Neural cell (in vitro differentiated cells): ENCODE measurements around the gene RPL15. TPM values are rescaled to one million over a fixed set of nuclear protein-coding genes. Genes with fewer than 3 reads are reported as not detected.

ENCODE experiments used
- H2AFZ ChIP-seq: fragments of 200-600, 300-800 bp; sonication (generic), shearing (Covaris generic); 2 replicates; pipeline ENCODE4 v1.6.0; 2014; ENCODE audit warnings: low read depth, mild to moderate bottlenecking, antibody characterized with exemption, low read length, moderate library complexity
- H3F3A ChIP-seq: fragments of 200-600 bp; shearing (Covaris generic); 2 replicates; pipeline ENCODE4 v1.6.1; 2016; ENCODE audit warnings: mild to moderate bottlenecking, moderate library complexity, mixed read lengths, antibody characterized with exemption, low read length; ENCODE audit not compliant: insufficient read depth, poor library complexity, severe bottlenecking
- H3K27ac ChIP-seq: fragments of 200-600, 300-800 bp; sonication (generic), shearing (Covaris generic); 2 replicates; pipeline ENCODE4 v1.5.1; 2014; ENCODE audit warnings: mild to moderate bottlenecking, low read length, moderate library complexity
- H3K27me3 ChIP-seq: fragments of 300-800, 200-600 bp; sonication (generic), shearing (Covaris generic); 2 replicates; pipeline ENCODE4 v1.6.0; 2014; ENCODE audit warnings: mild to moderate bottlenecking, low read depth, low read length, moderate library complexity; ENCODE audit not compliant: insufficient read depth
- H3K36me3 ChIP-seq: fragments of 300-800, 200-600 bp; sonication (generic), shearing (Covaris generic); 2 replicates; pipeline ENCODE4 v1.5.1; 2014; ENCODE audit warnings: mild to moderate bottlenecking, antibody characterized with exemption, low read length, moderate library complexity; ENCODE audit not compliant: insufficient read depth
- H3K4me2 ChIP-seq: fragments of 300-800, 200-600 bp; sonication (generic), shearing (Covaris generic); 2 replicates; pipeline ENCODE4 v1.6.0; 2014; ENCODE audit warnings: mild to moderate bottlenecking, low read length
- H3K4me3 ChIP-seq: fragments of 300-800, 200-600 bp; sonication (generic), shearing (Covaris generic); 2 replicates; pipeline ENCODE4 v1.5.1; 2014; ENCODE audit warnings: mild to moderate bottlenecking, low read length, moderate library complexity
- H3K79me2 ChIP-seq: fragments of 200-600 bp; shearing (Covaris generic); replicated peaks from 2 replicates; pipeline ENCODE4 v1.6.0; 2014; ENCODE audit warnings: mild to moderate bottlenecking, low read length, moderate library complexity; ENCODE audit not compliant: insufficient read depth
- H3K9ac ChIP-seq: fragments of 300-800, 200-600 bp; sonication (generic), shearing (Covaris generic); 2 replicates; pipeline ENCODE4 v1.6.1; 2016; ENCODE audit warnings: mild to moderate bottlenecking, low read length, mixed read lengths
- H3K9me2 ChIP-seq: fragments of 200-600 bp; shearing (Covaris generic); 2 replicates; pipeline ENCODE4 v1.6.1; 2016; ENCODE audit warnings: mild to moderate bottlenecking, low read length, mixed read lengths; ENCODE audit not compliant: insufficient read depth
- H3K9me3 ChIP-seq: fragments of 200-600, 300-800 bp; sonication (generic), shearing (Covaris generic); 2 replicates; pipeline ENCODE4 v1.6.1; 2016; ENCODE audit warnings: mild to moderate bottlenecking, mixed run types, low read length, moderate library complexity, mixed read lengths
- H4K20me1 ChIP-seq: fragments of 200-600 bp; shearing (Covaris generic); 2 replicates; pipeline ENCODE4 v1.6.1; 2016; ENCODE audit warnings: mild to moderate bottlenecking, mixed run types; ENCODE audit not compliant: insufficient read depth
- EP300 ChIP-seq: fragments of 450-650 bp; conservative IDR thresholded peaks from 2 replicates; pipeline ENCODE4 v1.6.1; 2014; ENCODE audit warnings: antibody characterized with exemption, mild to moderate bottlenecking, moderate library complexity; ENCODE audit not compliant: poor library complexity, severe bottlenecking
- EZH2 ChIP-seq: fragments of 200-600, 300-800 bp; shearing (Covaris generic), sonication (generic); IDR thresholded peaks from 2 replicates; pipeline ENCODE4 v1.6.1; 2014; ENCODE audit warnings: antibody characterized with exemption, low read length, borderline replicate concordance, mild to moderate bottlenecking; ENCODE audit not compliant: insufficient read depth, poor library complexity, severe bottlenecking
- MXI1 ChIP-seq: fragments of 450-650 bp; conservative IDR thresholded peaks from 2 replicates; pipeline ENCODE4 v1.6.1; 2014; ENCODE audit warnings: antibody characterized with exemption, mild to moderate bottlenecking; ENCODE audit not compliant: poor library complexity, severe bottlenecking
- POLR2AphosphoS5 ChIP-seq: IDR thresholded peaks from 2 replicates; pipeline ENCODE4 v1.6.1; 2012
- RAD21 ChIP-seq: fragments of 450-650 bp; conservative IDR thresholded peaks from 2 replicates; pipeline ENCODE4 v1.6.1; 2014; ENCODE audit warnings: antibody characterized with exemption, mild to moderate bottlenecking, moderate library complexity
- SMC3 ChIP-seq: fragments of 450-650 bp; conservative IDR thresholded peaks from 2 replicates; pipeline ENCODE4 v1.6.1; 2014; ENCODE audit warnings: antibody characterized with exemption, mild to moderate bottlenecking, moderate library complexity; ENCODE audit not compliant: poor library complexity
- TAF1 ChIP-seq: IDR thresholded peaks from 2 replicates; pipeline ENCODE4 v1.6.1; 2012; ENCODE audit warnings: low read depth
- polyA plus RNA-seq: library from polyadenylated mRNA; depleted of rRNA; stranded (reverse); fragments of >200 nt; gene quantifications from 2 replicates; pipeline ENCODE4 v1.2.3, GENCODE V29; 2014
- TF ChIP-seq, protein P1 (sequence below): IDR thresholded peaks from 2 replicates; pipeline ENCODE4 v1.6.1; 2012; ENCODE audit warnings: borderline replicate concordance
- TF ChIP-seq, protein P2 (sequence below): fragments of 450-650 bp; IDR thresholded peaks from 2 replicates; pipeline ENCODE4 v1.5.1; 2014; ENCODE audit warnings: antibody characterized with exemption, mild to moderate bottlenecking, moderate library complexity; ENCODE audit not compliant: poor library complexity, severe bottlenecking

Gene RPL15
- polyA plus RNA-seq, 1 donor from 2014 or later = 3,247 TPM

DNA sequence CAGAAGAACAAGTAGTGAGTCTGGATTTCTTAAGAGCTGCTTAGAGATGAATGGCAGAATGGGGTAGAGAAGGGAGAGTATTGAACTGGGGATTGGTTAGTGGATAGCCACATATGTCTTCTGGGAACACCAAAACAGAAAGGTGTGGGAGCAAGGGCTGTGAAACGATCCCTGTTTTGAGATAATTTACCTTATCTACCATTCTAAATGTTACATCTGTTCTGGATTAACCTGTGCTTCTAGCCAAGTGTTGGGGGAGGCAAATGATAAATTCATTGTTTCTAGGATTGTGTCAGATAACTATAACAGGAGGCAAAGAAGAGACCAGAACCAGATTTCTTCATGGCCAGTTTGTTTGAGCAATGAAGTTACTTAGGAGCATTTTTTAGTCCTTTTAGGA, 36.6 kb downstream of the RPL15 start:
- Histone ChIP-seq H2AFZ (no peak overlapping the region), H3K27ac (no peak overlapping the region), H3K79me2 (peaks cover 43% of the 10 kb centered on the region), H3K4me2 (no peak overlapping the region), H3K9me3 (no peaks in the 10 kb centered on the region), H3K4me3 (no peak overlapping the region), H3K36me3 (no peaks in the 10 kb centered on the region), H3K27me3 (no peaks in the 10 kb centered on the region), H4K20me1 (no peaks in the 10 kb centered on the region), H3K9ac (no peak overlapping the region), H3K9me2 (no peaks in the 10 kb centered on the region), H3F3A (no peaks in the 10 kb centered on the region)
- TF ChIP-seq, protein P1, sequence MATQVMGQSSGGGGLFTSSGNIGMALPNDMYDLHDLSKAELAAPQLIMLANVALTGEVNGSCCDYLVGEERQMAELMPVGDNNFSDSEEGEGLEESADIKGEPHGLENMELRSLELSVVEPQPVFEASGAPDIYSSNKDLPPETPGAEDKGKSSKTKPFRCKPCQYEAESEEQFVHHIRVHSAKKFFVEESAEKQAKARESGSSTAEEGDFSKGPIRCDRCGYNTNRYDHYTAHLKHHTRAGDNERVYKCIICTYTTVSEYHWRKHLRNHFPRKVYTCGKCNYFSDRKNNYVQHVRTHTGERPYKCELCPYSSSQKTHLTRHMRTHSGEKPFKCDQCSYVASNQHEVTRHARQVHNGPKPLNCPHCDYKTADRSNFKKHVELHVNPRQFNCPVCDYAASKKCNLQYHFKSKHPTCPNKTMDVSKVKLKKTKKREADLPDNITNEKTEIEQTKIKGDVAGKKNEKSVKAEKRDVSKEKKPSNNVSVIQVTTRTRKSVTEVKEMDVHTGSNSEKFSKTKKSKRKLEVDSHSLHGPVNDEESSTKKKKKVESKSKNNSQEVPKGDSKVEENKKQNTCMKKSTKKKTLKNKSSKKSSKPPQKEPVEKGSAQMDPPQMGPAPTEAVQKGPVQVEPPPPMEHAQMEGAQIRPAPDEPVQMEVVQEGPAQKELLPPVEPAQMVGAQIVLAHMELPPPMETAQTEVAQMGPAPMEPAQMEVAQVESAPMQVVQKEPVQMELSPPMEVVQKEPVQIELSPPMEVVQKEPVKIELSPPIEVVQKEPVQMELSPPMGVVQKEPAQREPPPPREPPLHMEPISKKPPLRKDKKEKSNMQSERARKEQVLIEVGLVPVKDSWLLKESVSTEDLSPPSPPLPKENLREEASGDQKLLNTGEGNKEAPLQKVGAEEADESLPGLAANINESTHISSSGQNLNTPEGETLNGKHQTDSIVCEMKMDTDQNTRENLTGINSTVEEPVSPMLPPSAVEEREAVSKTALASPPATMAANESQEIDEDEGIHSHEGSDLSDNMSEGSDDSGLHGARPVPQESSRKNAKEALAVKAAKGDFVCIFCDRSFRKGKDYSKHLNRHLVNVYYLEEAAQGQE = no peak

DNA sequence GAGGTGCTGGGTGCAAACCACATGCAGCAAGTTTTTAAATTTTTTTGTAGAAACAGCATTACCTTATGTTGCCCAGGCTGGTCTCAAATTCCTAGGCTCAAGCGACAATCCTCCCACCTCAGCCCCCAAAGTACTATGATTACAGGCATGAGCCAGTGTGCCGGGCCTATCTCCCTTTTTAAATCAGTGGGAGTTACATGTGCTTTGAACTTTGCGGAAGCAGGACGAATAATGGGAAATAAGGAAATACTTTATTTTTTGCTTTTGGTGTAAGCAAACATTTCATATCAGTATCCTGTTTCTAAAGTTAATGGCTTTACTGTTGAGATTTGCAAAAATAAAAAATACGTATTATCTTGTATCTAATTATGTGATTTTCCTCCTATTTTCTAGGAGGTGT, 37.2 kb downstream of the RPL15 start:
- Histone ChIP-seq H3K9me2 (no peaks in the 10 kb centered on the region), H3K9me3 (no peaks in the 10 kb centered on the region), H3K79me2 (peaks cover 37% of the 10 kb centered on the region), H4K20me1 (no peaks in the 10 kb centered on the region), H3F3A (no peaks in the 10 kb centered on the region), H3K36me3 (no peaks in the 10 kb centered on the region), H3K4me3 (no peak overlapping the region), H2AFZ (no peak overlapping the region), H3K4me2 (no peak overlapping the region), H3K27me3 (no peaks in the 10 kb centered on the region), H3K9ac (no peak overlapping the region), H3K27ac (no peak overlapping the region)
- TF ChIP-seq EZH2 (no peak), RAD21 (no peak), MXI1 (no peak), TAF1 (no peak), POLR2AphosphoS5 (no peak), EP300 (no peak), SMC3 (no peak)
- TF ChIP-seq, protein P2, sequence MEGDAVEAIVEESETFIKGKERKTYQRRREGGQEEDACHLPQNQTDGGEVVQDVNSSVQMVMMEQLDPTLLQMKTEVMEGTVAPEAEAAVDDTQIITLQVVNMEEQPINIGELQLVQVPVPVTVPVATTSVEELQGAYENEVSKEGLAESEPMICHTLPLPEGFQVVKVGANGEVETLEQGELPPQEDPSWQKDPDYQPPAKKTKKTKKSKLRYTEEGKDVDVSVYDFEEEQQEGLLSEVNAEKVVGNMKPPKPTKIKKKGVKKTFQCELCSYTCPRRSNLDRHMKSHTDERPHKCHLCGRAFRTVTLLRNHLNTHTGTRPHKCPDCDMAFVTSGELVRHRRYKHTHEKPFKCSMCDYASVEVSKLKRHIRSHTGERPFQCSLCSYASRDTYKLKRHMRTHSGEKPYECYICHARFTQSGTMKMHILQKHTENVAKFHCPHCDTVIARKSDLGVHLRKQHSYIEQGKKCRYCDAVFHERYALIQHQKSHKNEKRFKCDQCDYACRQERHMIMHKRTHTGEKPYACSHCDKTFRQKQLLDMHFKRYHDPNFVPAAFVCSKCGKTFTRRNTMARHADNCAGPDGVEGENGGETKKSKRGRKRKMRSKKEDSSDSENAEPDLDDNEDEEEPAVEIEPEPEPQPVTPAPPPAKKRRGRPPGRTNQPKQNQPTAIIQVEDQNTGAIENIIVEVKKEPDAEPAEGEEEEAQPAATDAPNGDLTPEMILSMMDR = no peak
- TF ChIP-seq, protein P1 = no peak
